SK-N-SH treated with all-trans-retinoic acid at 6 μM for 48 hours (cell line): Measurements from ENCODE around the gene ROBO2.

Experiments used
- CREB5 ChIP-seq: fragments of 250-450 bp; sonication (Bioruptor Pico); IDR thresholded peaks from 2 replicates; pipeline ENCODE4 v1.5.1; 2020; ENCODE audit warnings: low read depth, mild to moderate bottlenecking, moderate library complexity
- CSDC2 ChIP-seq: fragments of 250-450 bp; sonication (Bioruptor Pico); IDR thresholded peaks from 2 replicates; pipeline ENCODE4 v1.5.0; 2020; ENCODE audit warnings: mild to moderate bottlenecking, moderate library complexity
- ISL1 ChIP-seq: fragments of 250-450 bp; sonication (Bioruptor Pico); IDR thresholded peaks from 2 replicates; pipeline ENCODE4 v2.1.2; 2022; ENCODE audit warnings: mild to moderate bottlenecking, moderate library complexity
- OSR1 ChIP-seq: fragments of 250-450 bp; sonication (Bioruptor Pico); IDR thresholded peaks from 2 replicates; pipeline ENCODE4 v1.8.0; 2022; ENCODE audit warnings: moderate library complexity, mild to moderate bottlenecking, inconsistent platforms
- PATZ1 ChIP-seq: fragments of 250-450 bp; sonication (Bioruptor Pico); IDR thresholded peaks from 2 replicates; pipeline ENCODE4 v1.8.0; 2020; ENCODE audit warnings: mild to moderate bottlenecking, moderate library complexity, borderline replicate concordance
- POU6F1 ChIP-seq: fragments of 250-450 bp; sonication (Bioruptor Pico); IDR thresholded peaks from 2 replicates; pipeline ENCODE4 v1.8.0; 2021; ENCODE audit warnings: low read depth, mild to moderate bottlenecking, moderate library complexity, borderline replicate concordance
- RARB ChIP-seq: fragments of 250-450 bp; sonication (Bioruptor Pico); IDR thresholded peaks from 2 replicates; pipeline ENCODE4 v1.8.0; 2021; ENCODE audit warnings: mild to moderate bottlenecking, moderate library complexity
- TOX ChIP-seq: fragments of 250-450 bp; sonication (Bioruptor Pico); IDR thresholded peaks from 2 replicates; pipeline ENCODE4 v1.8.0; 2021; ENCODE audit warnings: mild to moderate bottlenecking, moderate library complexity, borderline replicate concordance
- TSHZ2 ChIP-seq: fragments of 250-450 bp; sonication (Bioruptor Pico); IDR thresholded peaks from 2 replicates; pipeline ENCODE4 v1.5.0; 2020; ENCODE audit warnings: mild to moderate bottlenecking, moderate library complexity
- ZC3H10 ChIP-seq: fragments of 250-450 bp; sonication (Bioruptor Pico); IDR thresholded peaks from 2 replicates; pipeline ENCODE4 v1.5.1; 2021; ENCODE audit warnings: mild to moderate bottlenecking, moderate library complexity
- ZFP3 ChIP-seq: fragments of 250-450 bp; sonication (Bioruptor Pico); IDR thresholded peaks from 2 replicates; pipeline ENCODE4 v1.5.0; 2020; ENCODE audit warnings: mild to moderate bottlenecking, moderate library complexity
- ZFP30 ChIP-seq: fragments of 450-650 bp; formaldehyde crosslinking; IDR thresholded peaks from 2 replicates; pipeline ENCODE4 v1.5.0; 2022; ENCODE audit warnings: mild to moderate bottlenecking, moderate library complexity
- ZNF565 ChIP-seq: fragments of 450-650 bp; formaldehyde crosslinking; conservative IDR thresholded peaks from 2 replicates; pipeline ENCODE4 v1.5.0; 2020; ENCODE audit warnings: low read depth, mild to moderate bottlenecking, moderate library complexity
- ZNF8 ChIP-seq: fragments of 450-650 bp; formaldehyde crosslinking; IDR thresholded peaks from 2 replicates; pipeline ENCODE4 v1.5.0; 2020; ENCODE audit warnings: mild to moderate bottlenecking, moderate library complexity

DNA sequence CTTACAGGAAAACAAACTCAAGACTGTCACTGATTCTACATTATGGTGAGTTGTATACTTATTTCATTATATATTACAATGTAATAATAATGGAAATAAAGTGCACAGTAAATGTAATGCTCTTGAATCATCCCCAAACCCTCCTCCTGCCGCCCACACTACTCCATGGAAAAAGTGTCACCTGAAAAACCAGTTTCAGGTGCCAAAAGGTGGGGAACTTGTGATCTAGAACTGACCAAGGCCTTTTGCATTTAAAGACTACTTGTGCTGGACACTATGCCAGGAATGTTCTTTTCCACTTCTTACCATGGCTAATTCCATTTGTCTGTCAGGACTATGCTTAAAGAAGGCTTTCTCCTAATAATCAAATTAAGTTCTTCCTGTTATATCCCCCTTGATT lies 32.3 kb downstream of the ROBO2 start:
- no peak for TF ChIP-seq ZNF8 (CRISPR knock-in tag)
- no peak for TF ChIP-seq ZFP3
- no peak for TF ChIP-seq ZFP30 (CRISPR knock-in tag)
- TF ChIP-seq OSR1 (CRISPR knock-in tag) = no peak
- no peak for TF ChIP-seq TSHZ2 (CRISPR knock-in tag)
- no peak for TF ChIP-seq ISL1
- TF ChIP-seq RARB = no peak
- TF ChIP-seq CSDC2 (CRISPR knock-in tag) = no peak
- TF ChIP-seq PATZ1 (CRISPR knock-in tag) = no peak
- TF ChIP-seq ZC3H10 (CRISPR knock-in tag) = no peak
- TF ChIP-seq CREB5 (CRISPR knock-in tag) = no peak
- no peak for TF ChIP-seq POU6F1 (CRISPR knock-in tag)
- TF ChIP-seq ZNF565 = no peak
- no peak for TF ChIP-seq TOX (CRISPR knock-in tag)
